AG08396 (cell line): ENCODE data around the gene KRT32.
A peak's percentile ranks its signal among the peaks of the same experiment; 100 is the strongest.

Experiments used
- DNase-seq: peaks from one replicate; pipeline ENCODE4 v3.0.0; 2012; ENCODE audit warnings: low spot score, mixed read lengths

The KRT32 gene

GRCh38 chr17:41492351-41492750, 25.2 kb upstream of the KRT32 start:
- no peak for DNase-seq

GRCh38 chr17:41491476-41491875, 24.3 kb upstream of the KRT32 start:
- DNase-seq: no peak

- DNase-seq: no peak
Observed at GRCh38 chr17:41490000-41490990, 23.1 kb upstream of the KRT32 start.

- no peak for DNase-seq
Observed at GRCh38 chr17:41489531-41489930, 22.3 kb upstream of the KRT32 start, which contains the start of gene KRT36. Gene KRT36 (minus strand): TSS chr17:41489910. CDS start chr17:41489864, 46 bp downstream.

- DNase-seq: no peak
Observed at GRCh38 chr17:41486809-41487530, 19.8 kb upstream of the KRT32 start.

GRCh38 chr17:41486316-41486715, 19.1 kb upstream of the KRT32 start:
- no peak for DNase-seq

- DNase-seq: no peak
Observed at GRCh38 chr17:41484920-41485904, 18.0 kb upstream of the KRT32 start.

GRCh38 chr17:41483991-41484826, 17.0 kb upstream of the KRT32 start:
- no peak for DNase-seq

GRCh38 chr17:41483531-41483930, 16.3 kb upstream of the KRT32 start:
- no peak for DNase-seq

GRCh38 chr17:41481036-41481435, 13.8 kb upstream of the KRT32 start, which contains the start of gene KRT35:
Gene KRT35 (minus strand): TSS chr17:41481151. CDS start chr17:41481097, 54 bp downstream.
- DNase-seq: no peak

GRCh38 chr17:41480581-41480980, 13.4 kb upstream of the KRT32 start:
- DNase-seq: no peak

GRCh38 chr17:41480136-41480535, 12.9 kb upstream of the KRT32 start:
- no peak for DNase-seq

GRCh38 chr17:41478237-41478636, 11.1 kb upstream of the KRT32 start:
- DNase-seq: no peak

- no peak for DNase-seq
Observed at GRCh38 chr17:41476866-41477815, 10.0 kb upstream of the KRT32 start.

- no peak for DNase-seq
Observed at GRCh38 chr17:41475421-41475820, 8.2 kb upstream of the KRT32 start.

- DNase-seq: no peak
Observed at GRCh38 chr17:41474863-41475262, 7.7 kb upstream of the KRT32 start.

GRCh38 chr17:41468346-41468745, 1.2 kb upstream of the KRT32 start:
- DNase-seq: no peak

- no peak for DNase-seq
Observed at GRCh38 chr17:41467561-41467960, 375 bp upstream of the KRT32 start.

- peak; percentile 75 for DNase-seq
Observed at GRCh38 chr17:41464682-41465081, 2.5 kb downstream of the KRT32 start.

- no peak for DNase-seq
Observed at GRCh38 chr17:41464173-41464572, 3.0 kb downstream of the KRT32 start.
